ENCODE results near the gene CLIP1.
A peak's percentile ranks its signal among the peaks of the same experiment; 100 is the strongest.
"Not testable (repeated sequence)": the region's sequence is repeated elsewhere in the genome, so short reads cannot be mapped to it uniquely, and the experiment has no call there.

Gene CLIP1

DNA sequence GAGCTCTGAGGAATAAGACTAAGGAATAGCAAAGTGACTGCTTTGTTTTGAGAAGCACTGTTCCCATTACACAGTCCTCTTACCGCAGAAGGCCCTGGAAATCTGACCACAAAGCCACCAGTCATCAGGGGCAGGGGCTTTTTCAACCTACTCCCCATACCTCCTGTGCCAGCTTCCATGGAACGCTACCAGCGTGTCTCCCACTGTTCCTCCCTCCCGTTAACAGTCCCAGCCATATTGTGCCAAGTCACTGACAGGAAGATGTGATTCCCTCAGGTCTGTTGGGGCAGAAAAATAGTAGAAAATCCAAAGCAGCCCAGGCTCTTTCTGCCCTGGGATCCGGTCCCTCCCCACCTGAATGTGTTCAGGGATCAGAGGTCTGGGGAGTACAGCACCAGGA, 109.5 kb downstream of the CLIP1 start:
- DNase-seq (ENCODE audit: low spot score) = no peak

DNA sequence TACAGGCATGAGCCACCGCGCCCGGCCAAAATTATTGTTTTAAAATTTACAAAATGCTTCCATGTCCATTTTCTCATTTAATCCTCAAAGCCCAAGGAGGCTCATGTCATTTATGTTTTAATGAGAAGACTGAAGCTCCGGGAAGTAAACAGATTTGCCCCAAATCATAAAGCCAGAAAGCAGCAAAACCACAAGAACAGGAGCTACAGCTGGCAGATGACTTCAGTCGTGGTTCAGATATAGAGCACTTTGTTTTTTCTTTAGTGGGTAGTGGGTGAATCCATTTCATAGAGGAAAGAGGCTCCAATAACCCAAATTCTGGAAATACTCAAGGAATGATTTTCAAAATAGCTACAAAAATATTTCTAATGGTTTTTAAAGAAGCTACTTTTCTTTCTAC, 110.8 kb downstream of the CLIP1 start:
- no peak for DNase-seq (ENCODE audit: low spot score)

DNA sequence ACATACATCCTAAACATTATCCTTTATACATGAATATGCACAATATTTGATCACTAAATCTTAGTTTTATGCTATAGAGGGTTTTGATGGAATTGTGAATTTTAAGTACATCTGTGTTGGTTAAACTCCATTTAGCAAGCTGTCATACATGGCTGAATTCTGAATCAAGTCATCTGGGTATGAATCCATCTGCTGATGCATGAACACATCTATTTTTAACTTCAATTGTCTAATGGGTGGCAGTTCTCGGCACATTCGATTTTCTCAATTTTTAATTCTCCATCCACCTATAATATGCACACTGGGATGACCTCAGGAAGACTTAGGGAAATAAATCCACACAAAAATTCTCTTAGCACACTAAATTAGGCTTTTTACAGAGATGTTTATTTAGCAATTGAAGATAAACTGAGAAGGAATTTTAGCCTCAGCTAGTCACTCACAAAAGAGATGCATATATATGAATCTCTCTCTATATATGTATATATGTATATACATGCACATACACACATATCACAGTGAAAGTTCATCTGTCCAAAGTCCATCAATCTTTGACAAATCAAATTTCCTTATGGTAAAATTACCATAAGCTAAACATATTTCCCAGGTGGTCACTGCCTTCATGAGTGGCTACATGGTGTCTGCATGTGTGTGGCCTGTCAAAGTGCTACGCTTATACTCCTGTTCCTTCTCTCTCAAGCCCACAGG, 111.7 kb downstream of the CLIP1 start:
- DNase-seq (ENCODE audit: low spot score) = no peak

DNA sequence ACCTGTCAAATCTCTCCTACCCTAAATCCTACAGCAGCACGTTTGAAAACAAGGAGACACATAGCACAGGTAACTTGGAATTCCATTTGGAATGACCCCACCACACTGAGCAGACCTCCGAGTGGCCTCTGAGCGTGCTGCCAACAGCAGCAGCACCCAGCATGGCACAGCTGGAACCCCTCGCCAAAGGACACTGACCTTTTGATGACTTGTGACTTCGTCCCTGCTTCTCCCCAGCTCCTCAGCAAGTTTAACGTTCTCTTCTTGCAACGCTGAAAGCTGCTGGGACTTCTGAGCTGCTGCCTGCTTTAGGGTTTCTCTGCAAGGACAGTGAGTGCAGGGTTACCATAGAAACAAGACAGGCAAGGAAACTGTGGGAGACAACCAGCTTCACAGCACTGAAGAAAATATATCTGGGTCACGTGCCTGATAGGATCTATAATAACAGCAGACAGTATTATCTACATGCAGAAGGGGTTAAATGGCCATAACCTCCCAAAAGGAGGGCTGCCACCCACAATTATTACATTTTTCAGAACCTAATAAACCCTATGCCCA, 112.8 kb downstream of the CLIP1 start:
- peak; percentile 43 for DNase-seq (ENCODE audit: low spot score)

DNA sequence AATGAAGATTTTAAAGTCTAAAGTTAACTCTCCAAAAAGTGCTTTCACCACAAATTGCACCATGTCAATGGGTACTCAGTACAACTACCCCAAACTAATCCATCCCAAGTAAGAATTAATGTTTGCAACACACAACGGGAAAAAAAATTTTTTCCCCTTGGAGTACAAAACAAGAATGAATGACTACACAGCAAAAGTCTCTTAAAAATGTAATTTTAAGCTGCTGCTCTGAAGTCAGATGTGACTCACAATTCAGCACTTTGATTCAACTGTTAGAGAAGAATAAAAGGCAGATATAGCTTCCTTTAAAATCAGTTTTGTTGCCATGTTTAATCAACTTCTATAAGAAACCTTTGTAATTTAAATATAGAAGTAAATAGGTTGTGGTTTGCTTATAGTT, 113.7 kb downstream of the CLIP1 start:
- no peak for DNase-seq (ENCODE audit: low spot score)

DNA sequence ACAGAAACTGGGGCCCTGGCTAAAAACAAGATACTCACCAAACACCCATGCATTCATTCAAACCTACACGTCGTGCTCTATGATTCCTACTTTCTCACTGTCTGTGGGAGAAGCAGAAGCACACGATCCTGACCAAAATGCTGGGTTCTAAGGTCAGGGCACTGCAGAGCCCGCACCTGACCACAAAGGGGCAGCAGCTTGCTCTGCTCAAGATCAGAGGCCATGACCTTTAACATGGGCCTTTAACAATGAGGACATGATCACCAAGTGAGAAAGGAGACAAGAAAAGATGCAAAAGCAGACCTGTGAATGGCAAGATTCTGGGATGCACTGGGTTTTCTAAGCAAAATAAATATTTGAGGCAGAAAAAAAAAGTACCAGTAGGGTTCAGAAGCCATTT, 116.1 kb downstream of the CLIP1 start:
- no peak for DNase-seq (ENCODE audit: low spot score)

DNA sequence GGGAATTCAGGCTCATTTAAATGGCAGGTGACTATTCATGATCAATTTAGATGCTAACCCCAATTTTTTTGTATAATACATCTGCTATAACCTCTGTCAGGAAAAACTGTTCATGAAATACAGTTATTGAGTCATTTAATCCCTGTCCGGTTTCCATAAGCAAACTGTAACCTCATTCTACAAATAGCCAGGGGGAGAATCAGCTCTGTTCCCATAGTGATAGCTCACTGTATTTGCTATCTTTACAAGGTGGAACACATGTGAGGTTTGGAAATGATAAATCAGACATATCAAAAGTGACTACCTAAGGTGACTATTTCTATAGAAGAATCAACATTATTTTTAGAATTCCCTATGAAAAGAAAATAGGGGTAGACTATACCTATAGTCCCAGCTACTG, 117.5 kb downstream of the CLIP1 start:
- DNase-seq (ENCODE audit: low spot score) = no peak

DNA sequence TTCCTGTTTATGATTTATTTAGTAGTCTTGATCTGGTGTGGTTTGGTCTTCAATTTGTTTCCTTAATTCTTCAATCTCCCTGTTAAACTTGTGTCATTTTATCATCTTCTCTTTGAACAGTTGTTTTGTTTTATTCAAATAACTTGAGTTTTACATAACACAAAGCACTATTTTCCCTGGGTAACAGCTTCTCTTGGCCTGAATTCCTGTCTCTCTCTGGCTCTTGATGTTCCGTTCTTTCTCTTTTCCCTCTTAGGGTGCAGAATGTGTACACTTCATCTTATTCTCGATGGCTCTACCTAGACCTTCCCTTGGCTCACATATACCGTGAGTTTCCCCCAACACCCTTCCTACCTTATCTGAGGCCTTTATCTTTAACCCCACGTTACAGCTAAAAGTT, 119.4 kb downstream of the CLIP1 start:
- no peak for DNase-seq (ENCODE audit: low spot score)

DNA sequence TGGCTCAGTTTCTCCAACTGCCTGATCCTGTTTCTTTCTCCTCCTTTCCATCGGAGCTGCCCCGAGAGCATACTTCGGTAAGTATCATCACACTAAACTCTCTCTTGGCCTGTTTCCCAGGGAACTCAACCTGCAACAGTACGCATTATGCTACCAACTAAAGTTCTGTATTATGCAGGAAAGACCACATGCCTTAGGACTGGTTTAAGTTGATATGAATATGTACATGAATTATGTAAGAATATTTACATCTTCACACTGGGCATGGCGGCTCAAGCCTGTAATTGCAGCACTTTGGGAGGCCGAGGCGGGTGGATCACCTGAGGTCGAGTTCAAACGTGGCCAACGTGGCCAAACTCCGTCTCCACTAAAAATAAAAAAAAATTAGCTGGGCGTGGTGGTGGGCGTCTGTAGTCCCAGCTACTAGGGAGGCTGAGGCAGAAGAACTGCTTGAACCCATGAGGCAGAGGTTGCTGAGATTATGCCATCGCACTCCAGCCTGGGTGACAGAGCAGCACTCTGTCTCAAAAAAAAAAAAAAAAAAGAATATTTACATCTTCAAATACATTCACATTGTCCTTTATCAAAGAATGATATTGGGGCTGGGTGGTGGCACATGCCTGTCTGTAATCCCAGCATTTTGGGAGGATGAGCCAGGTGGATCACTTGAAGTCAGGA, 124.3 kb downstream of the CLIP1 start:
- no peak for DNase-seq (ENCODE audit: low spot score)

DNA sequence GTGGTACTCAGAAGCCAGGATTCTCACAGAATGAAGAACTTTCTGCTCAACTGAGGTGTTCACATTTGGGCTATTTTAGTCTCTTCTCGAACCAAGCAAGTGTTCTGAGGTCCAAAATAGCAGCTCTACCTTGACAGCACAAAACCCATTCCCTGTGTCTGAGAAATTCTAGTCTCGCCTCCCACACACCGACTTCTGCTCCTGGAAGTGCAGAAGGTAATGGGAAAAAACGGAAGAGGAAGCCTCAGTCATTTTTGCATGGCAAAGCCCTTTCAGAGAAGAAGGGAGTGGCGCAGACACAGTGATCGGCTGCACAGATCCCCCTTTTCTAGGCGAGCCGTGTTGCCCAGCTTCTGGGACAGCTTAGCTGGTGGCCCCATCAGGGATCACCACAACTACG, 125.0 kb downstream of the CLIP1 start:
- DNase-seq (ENCODE audit: low spot score) = no peak

DNA sequence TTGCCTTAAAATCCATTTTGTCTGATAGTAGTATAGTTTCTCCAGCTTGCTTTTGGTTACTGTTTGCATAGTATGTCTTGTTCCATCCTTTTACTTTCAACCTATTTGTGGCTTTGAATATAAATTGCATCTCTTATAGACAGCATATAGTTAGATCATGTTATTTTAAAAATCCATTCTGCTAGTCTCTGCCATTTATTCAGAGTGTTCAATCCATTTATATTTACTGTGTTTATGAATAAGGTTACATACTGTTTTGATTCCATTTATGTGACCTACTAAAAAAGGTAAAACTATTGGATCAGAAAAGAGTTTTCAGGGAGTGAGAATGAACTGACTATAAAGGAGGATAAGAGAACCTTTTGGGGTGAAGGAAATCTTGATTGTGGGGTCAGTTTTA, 126.6 kb downstream of the CLIP1 start:
- DNase-seq (ENCODE audit: low spot score) = no peak

DNA sequence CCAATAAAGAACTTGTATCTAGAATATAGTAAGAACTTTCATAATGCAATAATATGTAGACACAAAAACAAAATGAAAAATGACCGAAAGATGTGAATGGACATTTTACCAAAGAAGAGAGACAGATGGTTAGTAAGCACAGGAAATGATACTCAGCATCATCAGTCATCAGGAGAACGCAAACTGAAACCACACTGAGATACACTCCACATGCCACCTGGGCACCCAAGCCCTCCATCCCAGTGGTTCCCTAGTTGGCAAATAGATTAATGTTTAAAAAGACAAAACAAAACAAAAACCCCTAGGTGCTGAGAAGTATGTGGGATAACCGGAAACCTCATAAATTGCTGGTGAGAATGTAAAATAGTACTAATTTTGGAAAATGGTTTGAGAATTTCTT, 129.4 kb downstream of the CLIP1 start:
- DNase-seq (ENCODE audit: low spot score) = no peak

DNA sequence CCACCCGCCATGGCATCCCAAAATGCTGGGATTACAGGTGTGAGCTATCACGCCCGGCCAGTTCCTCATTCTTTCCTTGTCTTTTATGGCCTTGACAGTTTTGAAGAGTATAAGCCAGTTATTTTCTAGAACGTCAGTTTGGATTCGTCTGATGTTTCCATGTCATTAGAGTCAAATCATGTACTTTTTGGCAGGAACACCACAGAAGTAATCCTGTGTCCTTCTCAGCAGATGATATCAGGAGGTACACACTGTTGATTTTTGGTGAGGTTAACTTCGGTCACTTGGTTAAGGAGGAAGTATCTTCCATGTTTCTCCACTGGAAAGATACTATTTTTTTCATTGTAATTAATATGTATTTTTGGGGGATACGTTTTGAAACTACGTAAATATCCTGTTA, 131.0 kb downstream of the CLIP1 start:
- no peak for DNase-seq (ENCODE audit: low spot score)

DNA sequence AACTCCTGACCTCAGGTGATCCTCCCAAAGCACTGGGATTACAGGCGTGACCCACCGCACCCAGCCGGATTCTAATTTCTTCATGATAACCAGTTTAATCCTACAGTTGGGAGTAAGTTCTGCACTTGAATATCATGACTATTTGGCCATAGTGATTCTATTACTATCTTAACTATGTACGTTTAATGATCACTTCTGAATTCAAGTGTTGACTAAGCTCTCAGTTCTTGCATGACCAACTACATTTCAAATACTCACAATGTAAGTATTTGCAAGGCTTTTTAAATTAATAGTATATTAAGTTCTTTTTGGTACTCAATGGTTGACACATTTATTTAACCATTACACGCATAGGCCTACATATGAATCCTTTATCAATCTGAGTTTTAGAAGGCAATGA, 138.8 kb downstream of the CLIP1 start:
- no peak for DNase-seq (ENCODE audit: low spot score)

DNA sequence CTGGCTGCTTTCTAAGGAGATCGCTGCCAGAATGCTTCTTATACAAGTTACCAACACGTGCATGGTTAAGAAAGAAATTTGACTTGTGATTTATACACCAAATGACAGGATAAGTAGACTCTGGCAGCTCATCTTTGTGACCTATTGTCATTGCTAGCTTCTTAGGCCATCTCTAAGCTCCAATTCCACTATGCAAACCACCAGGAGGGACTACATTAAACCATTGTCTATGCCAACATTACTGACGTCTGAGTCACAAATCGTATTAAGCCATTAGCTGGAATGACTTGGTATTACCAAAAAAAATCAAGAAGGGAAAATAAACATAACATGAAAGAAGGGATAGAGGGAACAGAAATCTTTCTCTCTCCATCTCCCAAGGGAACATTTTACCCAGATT, 140.4 kb downstream of the CLIP1 start:
- no peak for DNase-seq (ENCODE audit: low spot score)

DNA sequence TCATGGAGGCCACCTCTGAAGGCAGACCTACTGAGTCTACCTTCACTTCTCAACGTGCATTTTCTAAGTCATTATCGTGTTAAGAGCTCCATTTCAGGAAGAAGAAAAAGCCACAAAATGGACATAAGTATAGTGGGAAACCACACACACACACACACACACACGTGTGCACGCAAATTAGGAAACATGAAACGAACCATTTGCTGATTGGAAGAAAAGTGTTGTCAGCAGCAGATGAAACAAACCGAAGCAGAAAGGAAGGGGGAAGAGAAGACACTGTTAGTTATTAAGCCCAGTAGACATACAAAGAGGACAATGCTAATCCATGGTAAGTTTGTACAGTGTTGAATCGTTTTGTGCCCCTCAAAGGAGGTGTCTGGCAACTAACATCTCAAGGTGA, 146.2 kb downstream of the CLIP1 start:
- no peak for DNase-seq (ENCODE audit: low spot score)

DNA sequence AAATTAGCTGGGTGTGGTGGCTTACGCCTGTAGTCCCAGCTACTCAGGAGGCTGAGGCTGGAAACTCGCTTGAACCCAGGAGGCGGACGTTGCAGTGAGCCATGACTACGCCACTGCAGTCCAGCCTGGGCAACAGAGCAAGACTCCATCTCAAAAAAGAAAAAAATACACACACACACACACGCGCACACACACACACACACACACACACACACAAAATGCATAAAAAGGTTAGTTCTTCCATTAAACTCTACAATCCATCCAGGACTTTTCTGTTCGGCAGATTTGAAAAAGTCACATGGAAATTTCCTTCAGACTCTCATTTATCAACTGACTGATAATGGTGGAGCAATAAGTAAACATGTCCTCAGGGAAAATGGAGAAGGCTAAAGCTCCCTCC, 147.0 kb downstream of the CLIP1 start:
- DNase-seq (ENCODE audit: low spot score) = no peak

DNA sequence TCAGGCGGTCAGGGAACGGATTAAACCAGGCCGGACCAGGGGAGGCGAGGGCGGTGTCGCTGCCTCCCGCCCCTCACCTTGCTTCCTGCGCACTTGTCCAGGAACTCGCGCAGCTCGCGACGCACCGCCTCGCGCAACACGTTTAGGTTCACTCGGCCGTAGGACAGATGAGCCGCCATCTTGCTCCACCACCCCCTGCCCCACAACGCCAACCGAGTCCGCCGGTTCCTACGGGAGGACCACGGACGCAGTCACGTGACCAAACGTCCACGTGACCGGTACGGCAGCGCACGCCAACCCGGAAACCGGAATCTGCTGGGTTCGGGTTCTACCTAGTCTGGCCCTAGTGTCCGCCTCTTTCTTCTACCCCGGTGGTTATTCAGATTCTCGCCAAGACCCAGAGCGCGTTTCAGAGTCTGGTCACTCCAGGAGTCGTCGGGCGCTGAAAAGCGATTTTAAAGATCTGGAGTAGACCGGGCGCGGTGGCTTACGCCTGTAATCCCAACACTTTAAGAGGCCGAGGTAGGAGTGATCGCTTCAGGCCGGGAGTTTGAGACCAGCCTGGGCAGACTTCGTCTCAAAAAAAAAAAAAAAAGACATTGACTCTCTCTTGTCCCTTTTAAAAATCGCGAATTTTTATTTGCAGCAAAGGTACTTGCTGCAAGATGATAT, 156.1 kb downstream of the CLIP1 start, which contains the start of gene VPS33A:
Gene VPS33A, minus strand, starts transcription at position 265 of the 672 bp plus-strand sequence. Its CDS starts 86 bp downstream, at position 179.
- peak; percentile 99 for DNase-seq (ENCODE audit: low spot score)

DNA sequence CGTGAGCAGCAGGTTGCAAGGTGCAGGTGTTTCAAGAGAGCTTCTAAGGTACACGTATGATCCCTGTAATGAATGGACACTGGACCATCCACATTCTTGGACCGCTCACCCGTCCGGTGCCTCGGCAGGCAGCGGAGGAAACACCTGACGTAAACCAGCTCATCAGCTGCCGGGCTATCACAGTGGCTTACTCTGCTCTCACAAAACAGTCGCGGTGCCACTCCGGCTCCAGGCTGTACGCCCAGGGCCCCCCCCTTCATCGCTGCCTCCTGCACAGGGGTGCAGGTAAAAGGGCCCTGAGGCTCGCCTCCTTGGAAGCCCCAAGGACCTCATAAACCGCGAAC, 156.6 kb downstream of the CLIP1 start:
- no peak for DNase-seq (ENCODE audit: low spot score)

DNA sequence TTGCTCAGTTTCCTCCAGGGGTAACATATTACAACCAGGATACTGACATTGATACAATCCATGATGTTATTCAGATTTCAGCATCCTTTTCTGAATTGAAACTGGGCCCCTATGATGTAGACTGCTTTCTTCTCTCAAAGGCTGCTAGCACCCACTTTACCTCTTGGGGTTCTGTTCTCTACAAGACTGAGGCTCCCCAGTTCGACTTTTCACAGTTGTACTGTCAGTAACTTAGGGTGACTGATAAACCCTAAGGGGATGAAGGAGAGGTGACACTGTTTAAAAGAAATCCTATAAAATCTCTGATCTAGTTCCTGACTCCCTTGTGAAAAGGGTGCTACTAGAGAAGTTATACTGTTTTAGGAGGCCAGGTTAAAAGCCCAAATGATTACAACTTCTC, 157.0 kb downstream of the CLIP1 start:
- DNase-seq (ENCODE audit: low spot score) = no peak

DNA sequence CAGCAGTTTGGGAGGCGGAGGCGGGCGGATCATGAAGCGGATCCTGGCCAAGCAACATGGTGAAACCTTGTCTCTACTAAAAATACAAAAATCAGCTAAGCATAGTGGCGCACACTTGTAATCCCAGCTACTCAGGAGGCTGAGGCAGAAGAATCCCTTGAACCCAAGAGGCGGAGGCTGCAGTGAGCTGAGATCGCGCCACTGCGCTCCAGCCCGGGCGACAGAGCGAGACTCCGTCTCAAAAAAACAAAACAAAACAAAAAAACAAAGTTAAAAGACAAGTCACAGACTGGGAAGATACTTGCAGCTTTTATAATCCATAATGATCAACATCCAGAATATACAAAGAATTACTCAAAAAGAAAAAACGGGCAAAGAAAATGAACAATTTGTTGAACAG, 161.7 kb downstream of the CLIP1 start:
- DNase-seq (ENCODE audit: low spot score) = not testable (repeated sequence)

DNA sequence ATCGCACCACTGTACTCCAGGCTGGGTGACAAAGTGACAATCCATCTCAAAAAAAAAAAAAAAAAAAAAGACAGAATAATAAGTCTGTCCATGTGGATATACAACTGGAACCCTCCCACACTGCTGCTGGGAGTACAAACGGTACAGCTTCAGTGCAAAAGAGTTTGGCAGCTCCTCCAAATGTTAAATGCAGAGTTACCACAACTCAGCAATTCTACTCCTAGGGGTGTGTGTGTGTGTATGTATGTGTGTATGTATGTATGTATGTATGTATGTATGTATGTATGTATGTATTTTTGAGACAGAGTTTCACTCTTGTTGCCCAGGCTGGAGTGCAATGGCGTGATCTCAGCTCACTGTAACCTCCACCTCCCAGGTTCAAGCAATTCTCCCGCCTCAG, 163.5 kb downstream of the CLIP1 start:
- DNase-seq (ENCODE audit: low spot score) = not testable (repeated sequence)

DNA sequence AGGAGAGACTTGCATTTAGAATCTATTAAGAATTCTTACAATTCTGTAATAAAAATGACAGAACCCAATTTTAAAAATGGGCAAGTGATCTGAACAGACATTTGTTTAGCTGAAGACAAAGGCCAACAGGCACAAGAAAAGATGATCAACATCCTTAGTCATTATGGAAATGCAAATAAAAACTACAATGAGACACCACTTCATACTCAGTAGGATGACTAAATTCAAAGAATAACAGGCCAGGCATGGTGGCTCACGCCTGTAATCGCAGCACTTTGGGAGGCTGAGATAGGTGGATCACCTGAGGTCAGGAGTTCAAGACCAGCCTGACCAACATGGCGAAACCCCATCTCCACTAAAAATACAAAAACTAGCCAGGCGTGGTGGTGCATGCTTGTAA, 164.0 kb downstream of the CLIP1 start:
- not testable (repeated sequence) for DNase-seq (ENCODE audit: low spot score)
